ENCODE results near the gene AGK.

The AGK gene

GRCh38 chr7:141630621-141631020, 79.4 kb downstream of the AGK start:
- no peaks in the 10 kb centered on the region for H3K9me3 ChIP-seq (ENCODE audit: severe bottlenecking)
- H3K27ac ChIP-seq, result no peak overlapping the region
- TF ChIP-seq CTCF (IDR thresholded peaks at IDR 0.05; ENCODE audit: low read depth, low read length), result no peak
- no peak overlapping the region for H3K4me3 ChIP-seq (ENCODE audit: low read depth, low read length)
- no peaks in the 10 kb centered on the region for H3K27me3 ChIP-seq (ENCODE audit: insufficient read depth, low read depth, severe bottlenecking)
- no peaks in the 10 kb centered on the region; the same call in 1 of the 2 replicates for H3K36me3 ChIP-seq
- no peak for DNase-seq

GRCh38 chr7:141631525-141631924, 80.3 kb downstream of the AGK start:
- Histone ChIP-seq H3K27me3 (ENCODE audit: insufficient read depth, low read depth, severe bottlenecking) (no peaks in the 10 kb centered on the region), H3K4me3 (ENCODE audit: low read depth, low read length) (no peak overlapping the region), H3K27ac (no peak overlapping the region), H3K36me3 (no peaks in the 10 kb centered on the region; the same call in 1 of the 2 replicates), H3K9me3 (ENCODE audit: severe bottlenecking) (no peaks in the 10 kb centered on the region)
- DNase-seq, result no peak
- TF ChIP-seq CTCF (IDR thresholded peaks at IDR 0.05; ENCODE audit: low read depth, low read length), result no peak

- H3K4me3 ChIP-seq (ENCODE audit: low read depth, low read length), result no peak overlapping the region
- no peaks in the 10 kb centered on the region; the same call in 1 of the 2 replicates for H3K36me3 ChIP-seq
- H3K9me3 ChIP-seq (ENCODE audit: severe bottlenecking), result no peaks in the 10 kb centered on the region
- DNase-seq, result no peak
- no peak overlapping the region for H3K27ac ChIP-seq
- no peak for TF ChIP-seq CTCF (IDR thresholded peaks at IDR 0.05; ENCODE audit: low read depth, low read length)
- no peaks in the 10 kb centered on the region for H3K27me3 ChIP-seq (ENCODE audit: insufficient read depth, low read depth, severe bottlenecking)
These were observed 82.9 kb downstream of the AGK start for GRCh38 chr7:141634065-141634464.

- Histone ChIP-seq H3K36me3 (no peaks in the 10 kb centered on the region; the same call in 1 of the 2 replicates), H3K9me3 (ENCODE audit: severe bottlenecking) (no peaks in the 10 kb centered on the region), H3K4me3 (ENCODE audit: low read depth, low read length) (no peak overlapping the region), H3K27ac (no peak overlapping the region), H3K27me3 (ENCODE audit: insufficient read depth, low read depth, severe bottlenecking) (no peaks in the 10 kb centered on the region)
- TF ChIP-seq CTCF (IDR thresholded peaks at IDR 0.05; ENCODE audit: low read depth, low read length), result no peak
- no peak for DNase-seq
These were observed 84.8 kb downstream of the AGK start for GRCh38 chr7:141636053-141636452.

GRCh38 chr7:141640239-141640840, 89.1 kb downstream of the AGK start:
- no peak for DNase-seq
- Histone ChIP-seq H3K27me3 (ENCODE audit: insufficient read depth, low read depth, severe bottlenecking) (no peaks in the 10 kb centered on the region), H3K27ac (no peak overlapping the region), H3K9me3 (ENCODE audit: severe bottlenecking) (no peaks in the 10 kb centered on the region), H3K4me3 (ENCODE audit: low read depth, low read length) (no peak overlapping the region), H3K36me3 (no peaks in the 10 kb centered on the region)
- no peak for TF ChIP-seq CTCF (IDR thresholded peaks at IDR 0.05; ENCODE audit: low read depth, low read length)

GRCh38 chr7:141641876-141642275, 90.7 kb downstream of the AGK start:
- no peak overlapping the region for H3K4me3 ChIP-seq (ENCODE audit: low read depth, low read length)
- H3K36me3 ChIP-seq, result 0 out of 2 replicates have a peak, but pooled peaks cover 2% of the 10 kb centered on the region
- DNase-seq, result no peak
- TF ChIP-seq CTCF (IDR thresholded peaks at IDR 0.05; ENCODE audit: low read depth, low read length), result 0 out of 2 replicates have a peak, but pooled peaks have one; percentile 19
- no peaks in the 10 kb centered on the region for H3K9me3 ChIP-seq (ENCODE audit: severe bottlenecking)
- no peak overlapping the region for H3K27ac ChIP-seq
- H3K27me3 ChIP-seq (ENCODE audit: insufficient read depth, low read depth, severe bottlenecking), result no peaks in the 10 kb centered on the region
